ENCODE data around the gene JMJD1C. TPM values are rescaled to one million over a fixed set of nuclear protein-coding genes. Genes with fewer than 3 reads are reported as not detected.

JMJD1C gene
- total and polyA plus RNA-seq, 2 donors (not counting 3 experiments of a cell fraction or from before 2014, with no cell fraction given): 32.1 to 97.1 TPM

DNA sequence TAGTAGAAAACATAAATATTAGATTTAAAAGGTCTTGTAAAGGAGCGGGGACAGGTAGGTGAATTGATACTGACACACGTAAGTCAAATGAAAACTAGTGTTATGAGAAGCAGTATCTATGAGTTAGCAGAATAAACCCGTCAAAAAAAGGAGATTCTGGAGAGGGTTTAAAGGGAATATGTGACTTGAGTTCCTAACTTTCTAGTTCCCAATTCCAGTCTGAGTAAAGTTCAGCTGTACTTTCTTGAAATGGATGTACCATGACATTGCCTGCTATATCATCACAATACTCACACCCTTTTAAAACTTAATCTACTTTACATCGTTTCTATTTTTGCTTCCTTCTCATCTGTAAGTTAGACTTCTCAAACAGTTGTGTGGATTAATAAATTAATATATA lies 210.5 kb downstream of the JMJD1C start:
- H3K9ac ChIP-seq (replicated peaks; ENCODE audit: extremely low read depth, insufficient read depth, low read length): no peak overlapping the region
- H2AFZ ChIP-seq (ENCODE audit: low read depth, low read length): no peak overlapping the region
- ChIA-PET CTCF (interaction anchor here (1.1 to 1.8 kb wide), 9 partner anchors 9 to 465 kb away, joined by 3 to 10 read pairs (median 4); no protein-coding TSS in a partner anchor), POLR2A (interaction anchor here (0.6 to 2.1 kb wide), 5 partner anchors 9 to 463 kb away, joined by 3 to 10 read pairs (median 4); no protein-coding TSS in a partner anchor)
- H3K27me3 ChIP-seq (ENCODE audit: control insufficient read depth in 2 of 2, insufficient read depth in 2 of 2, low read length in 2 of 2): no peaks in the 10 kb centered on the region
- no peak for DNase-seq (ENCODE audit: low read depth, low spot score)
- H3K9me3 ChIP-seq (replicated peaks; ENCODE audit: control insufficient read depth, insufficient read depth, low read length): no peaks in the 10 kb centered on the region
- no TSS peak for BruUV-seq (replicated peaks)
- H3K4me2 ChIP-seq (ENCODE audit: insufficient read depth, low read length): no peak overlapping the region
- no peak overlapping the region for H3K4me3 ChIP-seq (replicated peaks in 1 of 3; ENCODE audit: insufficient read depth in 1 of 3, low read depth in 1 of 3, low read length in 3 of 3)
- intact Hi-C loops (cut with micrococcal nuclease) (no loop called here), dilution Hi-C loops (cut with MboI; ENCODE audit: extremely low pct_ligation_motif_present, low sequenced_read_pairs) (no loop called here)
- TF ChIP-seq EZH2 (IDR thresholded peaks at IDR 0.05; ENCODE audit: borderline replicate concordance, low read depth, low read length, severe bottlenecking) (no peak), JUN (IDR thresholded peaks at IDR 0.05; ENCODE audit: borderline replicate concordance, insufficient read depth, insufficient read length, low read depth) (no peak), FOS (IDR thresholded peaks at IDR 0.05; ENCODE audit: borderline replicate concordance, insufficient read depth, low read length) (no peak), POLR2A (IDR thresholded peaks at IDR 0.05; ENCODE audit: low read depth, low read length) (no peak)
- TF ChIP-seq, protein P1, sequence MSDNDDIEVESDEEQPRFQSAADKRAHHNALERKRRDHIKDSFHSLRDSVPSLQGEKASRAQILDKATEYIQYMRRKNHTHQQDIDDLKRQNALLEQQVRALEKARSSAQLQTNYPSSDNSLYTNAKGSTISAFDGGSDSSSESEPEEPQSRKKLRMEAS (IDR thresholded peaks at IDR 0.05; ENCODE audit: insufficient read depth, insufficient read length): no peak
- peaks cover 21% of the 10 kb centered on the region for H3K4me1 ChIP-seq (ENCODE audit: control insufficient read depth, extremely low read depth, insufficient read depth, low read length)
- peaks cover 23% of the 10 kb centered on the region for H4K20me1 ChIP-seq (replicated peaks; ENCODE audit: control insufficient read depth, extremely low read depth, insufficient read depth, low read length)
- H3K9me1 ChIP-seq (replicated peaks; ENCODE audit: control insufficient read depth, extremely low read depth, insufficient read depth, low read length): no peaks in the 10 kb centered on the region
- no peak for FAIRE-seq
- peaks cover 100% of the 10 kb centered on the region for H3K79me2 ChIP-seq (ENCODE audit: control insufficient read depth, insufficient read depth, low read length)
- no peak overlapping the region for H3K27ac ChIP-seq (ENCODE audit: insufficient read depth, low read depth, low read length)
- peaks cover 0 to 3% of the 10 kb centered on the region in 2 experiments for H3K36me3 ChIP-seq (ENCODE audit: control insufficient read depth in 2 of 2, extremely low read depth in 1 of 2, insufficient read depth in 2 of 2, low read length in 2 of 2)

DNA sequence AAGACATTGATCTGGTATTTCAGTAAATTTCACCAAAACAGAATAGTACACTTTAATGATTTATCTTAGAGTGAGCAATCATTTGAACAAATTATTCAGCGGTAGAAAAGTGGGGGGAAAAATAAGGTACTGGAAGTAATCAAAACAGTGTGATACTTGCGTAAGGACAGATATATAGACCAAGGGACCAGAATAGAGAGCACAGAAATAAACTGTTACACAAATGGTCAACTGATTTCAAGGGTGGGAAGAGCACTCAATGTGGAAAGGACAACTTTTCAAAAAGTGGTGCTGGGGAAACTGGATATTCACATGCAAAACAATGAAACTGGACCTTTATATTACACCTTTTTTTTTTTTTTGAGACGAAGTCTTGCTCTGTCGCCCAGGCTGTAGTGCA lies 212.7 kb downstream of the JMJD1C start:
- Histone ChIP-seq H3K4me2 (ENCODE audit: insufficient read depth, low read length) (no peak overlapping the region), H3K4me3 (replicated peaks in 1 of 3; ENCODE audit: insufficient read depth in 1 of 3, low read depth in 1 of 3, low read length in 3 of 3) (no peak overlapping the region), H3K27me3 (ENCODE audit: control insufficient read depth in 2 of 2, insufficient read depth in 2 of 2, low read length in 2 of 2) (no peaks in the 10 kb centered on the region), H3K27ac (ENCODE audit: insufficient read depth, low read depth, low read length) (no peak overlapping the region), H3K79me2 (ENCODE audit: control insufficient read depth, insufficient read depth, low read length) (peaks cover 100% of the 10 kb centered on the region), H3K36me3 (ENCODE audit: control insufficient read depth in 2 of 2, extremely low read depth in 1 of 2, insufficient read depth in 2 of 2, low read length in 2 of 2) (no peaks in the 10 kb centered on the region), H3K4me1 (ENCODE audit: control insufficient read depth, extremely low read depth, insufficient read depth, low read length) (peaks cover 14% of the 10 kb centered on the region), H3K9me1 (replicated peaks; ENCODE audit: control insufficient read depth, extremely low read depth, insufficient read depth, low read length) (no peaks in the 10 kb centered on the region), H3K9ac (replicated peaks; ENCODE audit: extremely low read depth, insufficient read depth, low read length) (no peak overlapping the region), H3K9me3 (replicated peaks; ENCODE audit: control insufficient read depth, insufficient read depth, low read length) (no peaks in the 10 kb centered on the region), H2AFZ (ENCODE audit: low read depth, low read length) (no peak overlapping the region), H4K20me1 (replicated peaks; ENCODE audit: control insufficient read depth, extremely low read depth, insufficient read depth, low read length) (peaks cover 15% of the 10 kb centered on the region)
- no TSS peak for BruUV-seq (replicated peaks)
- TF ChIP-seq EZH2 (IDR thresholded peaks at IDR 0.05; ENCODE audit: borderline replicate concordance, low read depth, low read length, severe bottlenecking): no peak
- TF ChIP-seq POLR2A (IDR thresholded peaks at IDR 0.05; ENCODE audit: low read depth, low read length): no peak
- no peak for TF ChIP-seq JUN (IDR thresholded peaks at IDR 0.05; ENCODE audit: borderline replicate concordance, insufficient read depth, insufficient read length, low read depth)
- TF ChIP-seq POLR2AphosphoS5 (IDR thresholded peaks at IDR 0.05; ENCODE audit: insufficient read depth, low read depth, low read length): no peak
- TF ChIP-seq, protein P1 (IDR thresholded peaks at IDR 0.05; ENCODE audit: insufficient read depth, insufficient read length): no peak
- no peak for TF ChIP-seq MYC (IDR thresholded peaks at IDR 0.05; ENCODE audit: low read depth, low read length)
- no peak for TF ChIP-seq FOS (IDR thresholded peaks at IDR 0.05; ENCODE audit: borderline replicate concordance, insufficient read depth, low read length)
- TF ChIP-seq GATA2 (IDR thresholded peaks at IDR 0.05; ENCODE audit: insufficient read depth, insufficient read length, low read depth, low read length): no peak
- TF ChIP-seq, protein P2, sequence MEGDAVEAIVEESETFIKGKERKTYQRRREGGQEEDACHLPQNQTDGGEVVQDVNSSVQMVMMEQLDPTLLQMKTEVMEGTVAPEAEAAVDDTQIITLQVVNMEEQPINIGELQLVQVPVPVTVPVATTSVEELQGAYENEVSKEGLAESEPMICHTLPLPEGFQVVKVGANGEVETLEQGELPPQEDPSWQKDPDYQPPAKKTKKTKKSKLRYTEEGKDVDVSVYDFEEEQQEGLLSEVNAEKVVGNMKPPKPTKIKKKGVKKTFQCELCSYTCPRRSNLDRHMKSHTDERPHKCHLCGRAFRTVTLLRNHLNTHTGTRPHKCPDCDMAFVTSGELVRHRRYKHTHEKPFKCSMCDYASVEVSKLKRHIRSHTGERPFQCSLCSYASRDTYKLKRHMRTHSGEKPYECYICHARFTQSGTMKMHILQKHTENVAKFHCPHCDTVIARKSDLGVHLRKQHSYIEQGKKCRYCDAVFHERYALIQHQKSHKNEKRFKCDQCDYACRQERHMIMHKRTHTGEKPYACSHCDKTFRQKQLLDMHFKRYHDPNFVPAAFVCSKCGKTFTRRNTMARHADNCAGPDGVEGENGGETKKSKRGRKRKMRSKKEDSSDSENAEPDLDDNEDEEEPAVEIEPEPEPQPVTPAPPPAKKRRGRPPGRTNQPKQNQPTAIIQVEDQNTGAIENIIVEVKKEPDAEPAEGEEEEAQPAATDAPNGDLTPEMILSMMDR (IDR thresholded peaks at IDR 0.05; ENCODE audit: extremely low read depth in 1 of 2, insufficient read depth in 1 of 2, low read depth in 1 of 2, low read length in 2 of 2): no peak
- intact Hi-C loops (cut with micrococcal nuclease): no loop called here
- POLR2A ChIA-PET: no interaction called here
- dilution Hi-C loops (cut with MboI; ENCODE audit: extremely low pct_ligation_motif_present, low sequenced_read_pairs): no loop called here
- CTCF ChIA-PET: no interaction called here
- no peak for FAIRE-seq
- DNase-seq (ENCODE audit: low read depth, low spot score): no peak

Data from endothelial cell of umbilical vein (primary cell).